ENCODE results near the gene SRSF1. TPM values are rescaled to one million over a fixed set of nuclear protein-coding genes. Genes with fewer than 3 reads are reported as not detected.
A peak's percentile ranks its signal among the peaks of the same experiment; 100 is the strongest.

The SRSF1 gene
- total and polyA plus RNA-seq, 2 of the 4 experiments (the other 2 are of a cell fraction), result 190 to 357 TPM

DNA sequence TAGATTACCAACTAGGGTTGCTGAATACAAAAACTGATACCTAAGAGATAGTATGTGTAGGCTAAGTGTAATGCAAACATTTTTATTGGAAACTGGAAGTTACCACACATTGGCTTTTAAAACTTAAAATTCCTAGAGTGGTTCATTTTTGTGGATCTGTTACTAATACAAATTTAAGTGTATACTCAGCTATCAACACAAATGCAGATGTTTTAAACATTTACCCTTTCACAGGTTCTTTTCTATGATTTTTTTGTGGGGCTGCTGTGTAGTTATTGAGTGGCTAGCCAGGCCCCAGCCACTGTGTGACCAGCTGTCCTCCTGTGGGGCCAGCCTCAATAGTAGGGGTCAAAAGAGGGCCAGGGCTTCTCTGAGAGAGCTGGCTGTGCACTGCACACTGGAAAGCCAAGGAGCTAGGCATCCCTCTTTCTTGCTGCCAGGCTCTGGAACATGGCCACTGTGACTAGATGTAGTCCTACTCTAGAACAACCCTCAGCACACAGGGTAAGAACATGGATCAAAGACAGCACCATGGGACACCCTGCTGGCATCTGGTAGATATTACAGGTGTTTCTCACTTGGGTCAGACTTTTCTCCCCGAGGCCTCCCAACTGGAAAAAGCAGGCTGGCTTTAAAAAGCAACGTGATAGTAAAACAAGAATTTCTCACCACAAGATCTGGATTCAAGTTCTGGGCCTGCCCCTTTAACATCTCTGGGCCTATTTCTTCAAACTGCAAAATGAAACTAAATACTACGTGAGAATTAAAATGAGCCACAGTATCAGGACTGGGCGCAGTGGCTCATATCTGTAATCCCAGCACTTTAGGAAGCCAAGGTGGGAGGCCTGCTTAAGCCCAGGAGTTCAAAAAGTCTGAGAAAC is 11.7 kb downstream of the SRSF1 start:
- H3K4me2 ChIP-seq (ENCODE audit: low read depth, low read length), result no peak overlapping the region
- no peak overlapping the region for H3K18ac ChIP-seq (ENCODE audit: low read depth, low read length)
- in situ Hi-C loops (cut with MboI; ENCODE audit: low sequenced_read_pairs), result loop anchor here (5.0 kb wide), 1 partner anchor 138 kb away; no protein-coding TSS in a partner anchor
- no peak overlapping the region for H3K23ac ChIP-seq (ENCODE audit: low read depth, low read length)
- H4K20me1 ChIP-seq (ENCODE audit: insufficient read depth, low read length), result peaks cover 13% of the 10 kb centered on the region; the same call in 1 of the 2 replicates
- no peak overlapping the region for H3K4me3 ChIP-seq (ENCODE audit: insufficient read depth, low read depth, low read length)
- 0 out of 2 replicates have a peak overlapping the region, but pooled peaks have one; percentile 12 for H3K9ac ChIP-seq (ENCODE audit: low read depth, low read length)
- no CpG with 5 or more reads among the region's 4 CpGs for WGBS, 2 experiments (ENCODE audit: extremely low coverage in 2 of 2, insufficient read length in 1 of 2)
- dilution Hi-C loops (cut with HindIII; ENCODE audit: low sequenced_read_pairs, unreplicated experiment), result loop anchor here (25.0 kb wide), 1 partner anchor 133 kb away; the partner anchor contains the start of gene MRPS23
- 0 out of 4 replicates have a peak overlapping the region, but pooled peaks of 1 of the 2 experiments have one; percentile 27 for H4K8ac ChIP-seq (ENCODE audit: low read depth in 2 of 2, low read length in 2 of 2)
- H3K27ac ChIP-seq (ENCODE audit: insufficient read depth, low read length), result no peak overlapping the region
- no peak overlapping the region for H2BK15ac ChIP-seq (ENCODE audit: low read depth, low read length)
- no peak overlapping the region for H2BK5ac ChIP-seq (ENCODE audit: low read depth, low read length, poor library complexity, severe bottlenecking)
- H2AK9ac ChIP-seq (replicated peaks; ENCODE audit: low read depth, low read length, poor library complexity), result no peak overlapping the region
- no peak overlapping the region; the same call in 1 of the 2 replicates for H2AK5ac ChIP-seq (ENCODE audit: low read depth, low read length)
- peak overlapping the region; percentile 36 for H2AFZ ChIP-seq (replicated peaks; ENCODE audit: low read length, poor library complexity)
- H3K14ac ChIP-seq (replicated peaks; ENCODE audit: low read depth, low read length), result no peak overlapping the region
- intact Hi-C loops (cut with micrococcal nuclease), result loop anchor here (1.0 to 2.0 kb wide), 3 partner anchors 103 to 865 kb away; no protein-coding TSS in a partner anchor
- no peaks in the 10 kb centered on the region for H3K9me3 ChIP-seq (ENCODE audit: control insufficient read depth, insufficient read depth, low read length)
- BruUV-seq (replicated peaks), result no TSS peak
- TF ChIP-seq, protein P1, sequence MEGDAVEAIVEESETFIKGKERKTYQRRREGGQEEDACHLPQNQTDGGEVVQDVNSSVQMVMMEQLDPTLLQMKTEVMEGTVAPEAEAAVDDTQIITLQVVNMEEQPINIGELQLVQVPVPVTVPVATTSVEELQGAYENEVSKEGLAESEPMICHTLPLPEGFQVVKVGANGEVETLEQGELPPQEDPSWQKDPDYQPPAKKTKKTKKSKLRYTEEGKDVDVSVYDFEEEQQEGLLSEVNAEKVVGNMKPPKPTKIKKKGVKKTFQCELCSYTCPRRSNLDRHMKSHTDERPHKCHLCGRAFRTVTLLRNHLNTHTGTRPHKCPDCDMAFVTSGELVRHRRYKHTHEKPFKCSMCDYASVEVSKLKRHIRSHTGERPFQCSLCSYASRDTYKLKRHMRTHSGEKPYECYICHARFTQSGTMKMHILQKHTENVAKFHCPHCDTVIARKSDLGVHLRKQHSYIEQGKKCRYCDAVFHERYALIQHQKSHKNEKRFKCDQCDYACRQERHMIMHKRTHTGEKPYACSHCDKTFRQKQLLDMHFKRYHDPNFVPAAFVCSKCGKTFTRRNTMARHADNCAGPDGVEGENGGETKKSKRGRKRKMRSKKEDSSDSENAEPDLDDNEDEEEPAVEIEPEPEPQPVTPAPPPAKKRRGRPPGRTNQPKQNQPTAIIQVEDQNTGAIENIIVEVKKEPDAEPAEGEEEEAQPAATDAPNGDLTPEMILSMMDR (conservative IDR thresholded peaks at IDR 0.05; ENCODE audit: low read depth, low read length), result peak; percentile 73
- TF ChIP-seq MXI1 (IDR thresholded peaks at IDR 0.05; ENCODE audit: borderline replicate concordance, low read depth, low read length) (no peak), SMC3 (IDR thresholded peaks at IDR 0.05; ENCODE audit: low read depth, low read length) (peak; percentile 91), RAD21 (IDR thresholded peaks at IDR 0.05; ENCODE audit: low read length) (peak; percentile 90)
- no peak overlapping the region for H3K56ac ChIP-seq (ENCODE audit: extremely low read depth, insufficient read depth, low read length)
- ATAC-seq (ENCODE audit: low read depth), result peak; percentile 91
- POLR2A ChIA-PET (ENCODE audit: unreplicated experiment), result no interaction called here
- no peak overlapping the region for H4K91ac ChIP-seq (ENCODE audit: insufficient read depth, low read depth, low read length)
- no peak overlapping the region for H2BK120ac ChIP-seq (ENCODE audit: low read depth, low read length)
- CTCF ChIA-PET, result interaction anchor here (0.6 to 1.8 kb wide), 7 partner anchors 9 to 162 kb away, joined by 3 to 11 read pairs (median 3); no protein-coding TSS in a partner anchor
- DNase-seq, result peak; percentile 81
- H3K79me1 ChIP-seq (ENCODE audit: low read depth in 1 of 2, low read length in 2 of 2), result peaks cover 10 to 30% of the 10 kb centered on the region in 2 experiments; a peak in 3 of 4 replicates
- no peak overlapping the region; the same call in 1 of the 2 replicates for H3K4ac ChIP-seq (ENCODE audit: low read depth, low read length)
- H3K9me1 ChIP-seq (ENCODE audit: insufficient read depth, low read length), result no peaks in the 10 kb centered on the region
- no peak overlapping the region for H4K5ac ChIP-seq (ENCODE audit: low read depth, low read length)
- H3K36me3 ChIP-seq (ENCODE audit: control insufficient read depth, insufficient read depth, low read length), result peaks cover 6% of the 10 kb centered on the region
- peaks cover 2% of the 10 kb centered on the region; the same call in 1 of the 2 replicates for H3K4me1 ChIP-seq (ENCODE audit: control insufficient read depth, insufficient read depth, low read length)
- no peak overlapping the region for H2BK20ac ChIP-seq (ENCODE audit: low read depth, low read length)
- no peaks in the 10 kb centered on the region for H3K27me3 ChIP-seq (ENCODE audit: control insufficient read depth, insufficient read depth, low read length)

Measured in IMR-90 (cell line).